ENCODE data around the gene RAB20. TPM values are rescaled to one million over a fixed set of nuclear protein-coding genes. Genes with fewer than 3 reads are reported as not detected.

The RAB20 gene
- total and polyA plus RNA-seq, 9 donors, result 1.9 to 6.0 (median 3.3) TPM

DNA sequence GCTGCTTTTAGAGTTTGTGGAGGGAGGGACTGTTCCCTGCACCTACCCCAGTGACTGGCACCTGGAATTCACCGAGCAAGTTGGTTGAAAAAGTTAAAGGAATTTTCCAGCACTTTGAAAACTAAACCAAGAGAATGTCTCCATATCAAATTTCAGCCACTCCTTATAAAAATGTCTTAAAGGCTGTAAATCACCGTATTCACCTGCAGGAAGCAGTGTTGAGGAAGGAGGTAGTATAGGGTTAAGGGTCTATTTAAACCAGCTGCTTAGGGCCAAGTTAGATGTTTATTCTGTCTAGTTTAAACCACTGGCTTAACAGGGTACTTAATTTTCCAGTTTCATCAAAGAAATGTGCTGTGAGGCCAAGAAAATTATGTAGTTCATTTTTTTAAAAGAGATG, 3.8 kb upstream of the RAB20 start:
- Histone ChIP-seq H3K4me3 (ENCODE audit: low read length) (no peak overlapping the region), H3K27me3 (ENCODE audit: control insufficient read depth, insufficient read depth, low read length) (peaks cover 16% of the 10 kb centered on the region), H3K4me1 (ENCODE audit: control insufficient read depth, insufficient read depth, low read length) (peaks cover 11% of the 10 kb centered on the region), H3K36me3 (ENCODE audit: control insufficient read depth, insufficient read depth, low read length) (no peaks in the 10 kb centered on the region), H3K27ac (ENCODE audit: low read length) (no peak overlapping the region), H3K9me3 (replicated peaks; ENCODE audit: control insufficient read depth, low read depth, low read length) (no peaks in the 10 kb centered on the region)
- WGBS (ENCODE audit: insufficient coverage), result no CpG with 5 or more reads among the region's 2 CpGs
- DNase-seq, result no peak

DNA sequence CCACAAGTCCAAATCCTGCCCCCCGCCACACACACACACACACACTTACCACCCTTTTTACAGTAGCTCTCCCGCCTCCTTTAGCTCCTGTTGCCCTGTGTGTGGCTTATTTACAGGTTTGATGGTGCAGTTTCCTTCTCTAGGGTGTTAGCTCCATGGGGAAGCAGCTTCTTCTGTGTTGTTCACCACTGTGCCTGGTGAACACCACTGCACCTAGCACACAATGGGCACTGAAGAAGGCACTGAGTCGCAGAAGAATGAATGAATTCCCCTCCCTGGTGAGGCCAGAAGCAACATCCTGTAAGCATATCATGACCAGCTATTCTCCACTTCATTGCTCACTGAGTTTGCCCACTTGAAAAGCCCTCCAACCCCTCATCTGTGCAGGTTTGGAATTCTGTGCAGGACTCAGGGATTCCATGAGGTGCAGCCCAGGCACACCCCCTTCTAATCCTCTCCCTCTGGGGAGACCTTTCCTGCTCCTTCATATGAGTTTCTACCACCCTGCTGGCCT, 3.0 kb upstream of the RAB20 start:
- H3K9me3 ChIP-seq (replicated peaks; ENCODE audit: control insufficient read depth, low read depth, low read length), result no peaks in the 10 kb centered on the region
- no peak for DNase-seq
- peaks cover 16% of the 10 kb centered on the region for H3K27me3 ChIP-seq (ENCODE audit: control insufficient read depth, insufficient read depth, low read length)
- no peaks in the 10 kb centered on the region for H3K36me3 ChIP-seq (ENCODE audit: control insufficient read depth, insufficient read depth, low read length)
- H3K4me3 ChIP-seq (ENCODE audit: low read length), result no peak overlapping the region
- H3K27ac ChIP-seq (ENCODE audit: low read length), result no peak overlapping the region
- H3K4me1 ChIP-seq (ENCODE audit: control insufficient read depth, insufficient read depth, low read length), result peaks cover 11% of the 10 kb centered on the region
- 88% methylated on average over 1 of the region's 3 CpGs for WGBS (ENCODE audit: insufficient coverage)

DNA sequence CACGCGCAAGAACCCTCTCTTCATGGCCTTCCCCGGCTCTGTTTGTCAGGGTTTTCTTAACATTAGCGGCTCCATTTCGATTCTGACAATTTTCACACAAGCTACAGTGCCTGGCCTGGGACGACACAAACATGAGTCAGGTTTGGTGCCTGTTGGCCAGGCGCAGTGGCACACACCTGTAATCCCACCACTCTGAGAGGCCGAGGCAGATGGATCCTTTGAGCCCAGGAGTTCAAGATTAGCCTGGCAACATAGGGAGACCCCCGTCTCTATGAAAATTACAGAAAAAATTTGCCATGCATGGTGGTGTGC, 1.9 kb upstream of the RAB20 start:
- H3K4me3 ChIP-seq (ENCODE audit: low read length), result no peak overlapping the region
- peaks cover 11% of the 10 kb centered on the region for H3K4me1 ChIP-seq (ENCODE audit: control insufficient read depth, insufficient read depth, low read length)
- H3K27me3 ChIP-seq (ENCODE audit: control insufficient read depth, insufficient read depth, low read length), result peaks cover 13% of the 10 kb centered on the region
- DNase-seq, result no peak
- 98% methylated on average over 8 of the region's 9 CpGs for WGBS (ENCODE audit: insufficient coverage)
- H3K27ac ChIP-seq (ENCODE audit: low read length), result no peak overlapping the region
- no peaks in the 10 kb centered on the region for H3K36me3 ChIP-seq (ENCODE audit: control insufficient read depth, insufficient read depth, low read length)
- no peaks in the 10 kb centered on the region for H3K9me3 ChIP-seq (replicated peaks; ENCODE audit: control insufficient read depth, low read depth, low read length)

DNA sequence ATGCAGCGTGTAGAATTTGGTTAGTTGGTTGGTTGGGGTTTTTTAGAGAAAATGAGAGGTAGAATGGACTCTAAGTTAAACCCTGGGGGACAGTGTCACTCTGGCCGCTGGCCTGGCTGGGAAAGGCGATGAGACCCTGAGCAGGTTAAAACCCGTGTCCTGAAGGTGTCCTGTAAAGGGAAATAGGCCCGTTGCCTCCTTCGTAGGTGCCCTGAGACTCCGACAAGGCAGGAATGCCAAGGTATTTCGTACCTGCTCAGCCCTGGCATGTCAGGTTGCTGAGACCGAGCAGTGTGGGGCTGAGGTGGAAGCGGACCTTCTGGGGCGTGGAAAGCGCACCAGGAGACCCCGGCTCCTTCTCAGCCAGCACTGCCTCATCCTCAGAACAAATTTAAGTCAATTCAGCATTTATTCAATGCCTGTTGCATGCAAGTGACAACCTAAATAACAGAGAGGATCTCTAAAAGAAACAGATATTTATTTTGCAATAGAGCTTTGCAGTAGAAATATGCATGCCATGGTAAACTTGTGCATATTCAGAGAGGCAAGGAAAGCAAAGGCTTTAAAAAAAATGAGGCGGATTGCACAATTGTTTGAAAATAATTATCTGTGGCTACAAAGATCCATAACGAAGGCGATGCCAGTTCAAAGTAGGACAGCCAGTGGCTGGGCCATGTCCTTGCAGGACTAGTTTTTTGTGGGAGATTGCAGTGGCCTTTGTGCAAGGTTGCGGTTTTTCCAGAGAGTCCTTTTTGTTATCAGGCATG, 1.4 kb upstream of the RAB20 start:
- WGBS (ENCODE audit: insufficient coverage), result 84% methylated on average over 12 of the region's 17 CpGs
- H3K27me3 ChIP-seq (ENCODE audit: control insufficient read depth, insufficient read depth, low read length), result peaks cover 13% of the 10 kb centered on the region
- H3K27ac ChIP-seq (ENCODE audit: low read length), result no peak overlapping the region
- no peak overlapping the region for H3K4me3 ChIP-seq (ENCODE audit: low read length)
- no peaks in the 10 kb centered on the region for H3K36me3 ChIP-seq (ENCODE audit: control insufficient read depth, insufficient read depth, low read length)
- H3K9me3 ChIP-seq (replicated peaks; ENCODE audit: control insufficient read depth, low read depth, low read length), result no peaks in the 10 kb centered on the region
- peaks cover 11% of the 10 kb centered on the region for H3K4me1 ChIP-seq (ENCODE audit: control insufficient read depth, insufficient read depth, low read length)
- DNase-seq, result no peak

DNA sequence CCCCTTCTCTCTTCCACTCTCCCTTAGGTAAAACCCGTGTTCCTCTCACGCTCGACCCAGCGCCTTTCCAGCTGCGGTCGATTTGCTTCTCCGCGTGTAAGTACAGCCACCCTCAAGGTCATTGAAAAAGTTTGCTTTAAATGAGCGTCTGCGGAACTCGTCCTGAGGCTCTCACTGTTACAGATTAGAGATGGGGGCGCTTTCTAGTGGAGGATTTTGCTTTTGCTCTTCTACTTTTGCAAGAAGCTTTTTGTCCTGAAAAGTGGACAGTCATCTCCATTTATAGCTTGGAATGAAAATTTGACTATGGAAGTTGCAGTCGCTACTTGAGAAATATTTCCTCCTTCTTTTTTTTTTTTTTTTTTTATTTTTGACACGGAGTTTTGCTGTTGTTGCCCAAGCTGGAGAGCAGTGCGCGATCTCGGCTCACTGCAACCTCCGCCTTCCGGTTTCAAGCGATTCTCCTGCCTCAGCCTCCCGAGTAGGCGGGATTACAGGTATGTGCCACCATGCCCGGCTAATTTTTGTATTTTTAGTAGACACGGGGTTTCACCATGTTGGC, 595 bp upstream of the RAB20 start:
- H3K4me3 ChIP-seq (ENCODE audit: low read length), result peak overlapping the region; percentile 61
- no peaks in the 10 kb centered on the region for H3K36me3 ChIP-seq (ENCODE audit: control insufficient read depth, insufficient read depth, low read length)
- DNase-seq, result peak; percentile 77
- H3K27ac ChIP-seq (ENCODE audit: low read length), result peak overlapping the region; percentile 67
- H3K9me3 ChIP-seq (replicated peaks; ENCODE audit: control insufficient read depth, low read depth, low read length), result no peaks in the 10 kb centered on the region
- WGBS (ENCODE audit: insufficient coverage), result 23% methylated on average over 21 of the region's 24 CpGs
- H3K4me1 ChIP-seq (ENCODE audit: control insufficient read depth, insufficient read depth, low read length), result peaks cover 11% of the 10 kb centered on the region
- H3K27me3 ChIP-seq (ENCODE audit: control insufficient read depth, insufficient read depth, low read length), result peaks cover 13% of the 10 kb centered on the region

DNA sequence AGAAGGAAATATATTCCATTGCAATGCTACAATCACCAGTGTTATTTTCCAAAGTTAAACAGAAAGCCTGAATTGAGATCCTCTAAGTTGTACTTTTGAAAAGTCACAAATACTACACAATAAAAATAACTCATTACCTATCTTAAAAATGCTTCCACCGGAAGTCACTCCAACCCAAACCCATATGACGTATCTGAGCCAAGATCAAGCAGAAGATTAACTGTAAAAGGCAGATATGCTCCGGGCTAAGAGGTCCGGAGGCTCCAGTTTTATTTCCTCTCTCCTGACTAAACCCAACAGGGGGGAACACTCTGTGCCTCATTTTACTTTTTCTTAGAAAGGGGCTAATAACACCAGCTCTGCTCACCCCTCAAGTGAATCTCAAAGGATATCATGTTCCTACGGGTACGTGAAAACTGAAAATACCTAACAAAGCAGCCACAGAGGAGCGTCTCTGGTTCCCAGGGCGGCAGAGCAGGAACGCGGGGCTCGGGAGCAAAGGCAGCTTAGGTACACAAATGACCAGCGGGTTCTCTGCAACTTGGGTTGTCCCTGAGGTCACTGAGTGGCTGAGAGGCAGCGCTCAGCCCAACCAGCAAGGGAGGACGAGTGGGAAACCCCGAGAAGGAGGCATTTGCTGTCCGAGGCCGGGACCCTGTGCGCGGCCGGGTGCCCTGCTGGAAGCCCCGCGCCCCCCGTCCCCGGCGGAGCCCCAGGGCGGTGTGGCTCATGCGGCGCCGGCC, 750 bp downstream of the RAB20 start:
- peak; percentile 37 for DNase-seq
- Histone ChIP-seq H3K9me3 (replicated peaks; ENCODE audit: control insufficient read depth, low read depth, low read length) (no peaks in the 10 kb centered on the region), H3K36me3 (ENCODE audit: control insufficient read depth, insufficient read depth, low read length) (no peaks in the 10 kb centered on the region), H3K27ac (ENCODE audit: low read length) (peak overlapping the region; percentile 63), H3K4me3 (ENCODE audit: low read length) (peak overlapping the region; percentile 61), H3K27me3 (ENCODE audit: control insufficient read depth, insufficient read depth, low read length) (peaks cover 16% of the 10 kb centered on the region), H3K4me1 (ENCODE audit: control insufficient read depth, insufficient read depth, low read length) (peaks cover 11% of the 10 kb centered on the region)
- WGBS (ENCODE audit: insufficient coverage), result 3% methylated on average over 25 of the region's 29 CpGs

DNA sequence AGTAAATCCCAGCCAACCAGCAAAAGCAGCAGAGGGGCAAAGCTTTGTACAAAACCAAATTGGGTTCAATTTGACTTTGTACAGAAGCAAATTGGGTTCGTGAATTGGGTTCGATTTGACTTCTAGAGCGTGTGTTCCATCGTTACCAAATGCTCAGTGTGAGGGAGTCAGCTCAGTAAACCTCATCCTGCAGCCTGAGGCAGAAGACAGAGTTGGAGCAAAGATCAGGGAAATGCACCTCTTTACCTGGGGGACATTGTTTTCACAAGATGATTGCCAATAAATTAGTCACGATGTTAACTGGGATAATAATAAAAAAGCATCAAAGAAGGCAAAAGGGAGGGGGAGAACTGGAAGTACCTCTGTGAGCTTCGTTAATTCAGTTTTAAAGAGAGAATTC, 1.5 kb downstream of the RAB20 start:
- Histone ChIP-seq H3K4me1 (ENCODE audit: control insufficient read depth, insufficient read depth, low read length) (peaks cover 11% of the 10 kb centered on the region), H3K4me3 (ENCODE audit: low read length) (no peak overlapping the region), H3K36me3 (ENCODE audit: control insufficient read depth, insufficient read depth, low read length) (no peaks in the 10 kb centered on the region), H3K27me3 (ENCODE audit: control insufficient read depth, insufficient read depth, low read length) (peaks cover 16% of the 10 kb centered on the region), H3K9me3 (replicated peaks; ENCODE audit: control insufficient read depth, low read depth, low read length) (no peaks in the 10 kb centered on the region), H3K27ac (ENCODE audit: low read length) (no peak overlapping the region)
- WGBS (ENCODE audit: insufficient coverage), result 81% methylated on average over 3 of the region's 6 CpGs
- DNase-seq, result no peak

DNA sequence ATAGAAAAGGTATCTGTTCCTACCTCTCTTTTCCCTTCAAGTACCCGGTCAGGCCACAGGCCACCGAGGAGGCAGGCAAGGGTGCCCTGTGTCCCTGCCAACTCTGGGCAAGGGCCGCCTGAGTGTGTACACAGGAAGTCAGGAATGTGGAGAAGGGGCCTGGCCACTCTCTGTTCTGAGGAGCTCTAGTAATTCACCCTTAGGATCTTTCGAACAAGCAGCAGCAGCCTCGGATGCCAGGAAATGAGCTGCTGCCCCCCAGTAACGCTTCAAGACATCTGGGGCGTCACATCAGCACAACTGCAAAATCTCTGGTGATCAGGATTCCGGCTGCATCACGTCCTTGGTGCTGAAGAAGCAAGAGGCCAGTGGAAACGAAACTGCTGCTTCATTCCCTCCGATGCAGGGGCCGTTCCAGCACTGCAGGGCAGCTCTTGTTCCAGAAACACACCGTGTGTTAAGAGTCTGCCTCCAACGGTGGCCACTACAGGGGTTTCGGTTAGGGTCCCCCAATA, 2.0 kb downstream of the RAB20 start:
- Histone ChIP-seq H3K27ac (ENCODE audit: low read length) (no peak overlapping the region), H3K36me3 (ENCODE audit: control insufficient read depth, insufficient read depth, low read length) (no peaks in the 10 kb centered on the region), H3K27me3 (ENCODE audit: control insufficient read depth, insufficient read depth, low read length) (peaks cover 16% of the 10 kb centered on the region), H3K4me3 (ENCODE audit: low read length) (no peak overlapping the region), H3K9me3 (replicated peaks; ENCODE audit: control insufficient read depth, low read depth, low read length) (no peaks in the 10 kb centered on the region), H3K4me1 (ENCODE audit: control insufficient read depth, insufficient read depth, low read length) (peaks cover 11% of the 10 kb centered on the region)
- 39% methylated on average over 14 of the region's 15 CpGs for WGBS (ENCODE audit: insufficient coverage)
- peak; percentile 51 for DNase-seq

DNA sequence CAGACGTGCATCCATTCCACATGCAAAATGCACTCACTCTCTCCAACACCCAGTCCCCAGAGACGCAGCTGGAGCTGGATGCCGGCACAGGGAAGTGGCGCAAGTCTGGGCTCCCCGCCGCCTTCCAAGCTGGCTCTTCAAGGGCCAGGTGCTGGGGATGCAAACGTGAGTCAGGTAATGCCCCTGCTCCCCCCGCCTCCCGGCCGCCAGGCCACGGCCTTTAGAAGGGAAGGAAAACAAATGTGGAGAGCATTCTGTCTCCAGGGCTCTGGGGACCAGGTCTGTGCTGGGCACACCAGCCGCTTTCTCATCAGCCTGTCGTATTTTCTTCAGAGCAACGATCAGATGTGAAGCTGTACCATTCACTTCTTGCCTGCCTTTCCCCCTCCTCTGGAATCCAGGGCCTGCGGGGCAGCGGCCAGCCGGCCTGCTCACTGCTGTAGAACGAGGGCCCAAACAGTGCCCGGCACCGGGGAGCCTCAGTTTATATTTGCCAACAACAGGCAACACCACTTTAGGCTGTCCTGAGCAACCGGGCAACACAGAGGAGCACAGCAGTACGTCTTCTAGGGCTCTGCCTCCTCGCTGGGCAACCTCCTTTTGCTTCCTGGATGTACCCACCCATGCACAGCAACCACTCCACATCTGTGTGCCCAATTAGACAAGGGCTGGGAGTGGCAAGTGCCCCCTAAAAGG, 3.8 kb downstream of the RAB20 start:
- DNase-seq, result no peak
- Histone ChIP-seq H3K4me1 (ENCODE audit: control insufficient read depth, insufficient read depth, low read length) (peaks cover 11% of the 10 kb centered on the region), H3K36me3 (ENCODE audit: control insufficient read depth, insufficient read depth, low read length) (no peaks in the 10 kb centered on the region), H3K4me3 (ENCODE audit: low read length) (no peak overlapping the region), H3K27me3 (ENCODE audit: control insufficient read depth, insufficient read depth, low read length) (peaks cover 14% of the 10 kb centered on the region), H3K9me3 (replicated peaks; ENCODE audit: control insufficient read depth, low read depth, low read length) (no peaks in the 10 kb centered on the region), H3K27ac (ENCODE audit: low read length) (no peak overlapping the region)
- 83% methylated on average over 22 of the region's 23 CpGs for WGBS (ENCODE audit: insufficient coverage)

DNA sequence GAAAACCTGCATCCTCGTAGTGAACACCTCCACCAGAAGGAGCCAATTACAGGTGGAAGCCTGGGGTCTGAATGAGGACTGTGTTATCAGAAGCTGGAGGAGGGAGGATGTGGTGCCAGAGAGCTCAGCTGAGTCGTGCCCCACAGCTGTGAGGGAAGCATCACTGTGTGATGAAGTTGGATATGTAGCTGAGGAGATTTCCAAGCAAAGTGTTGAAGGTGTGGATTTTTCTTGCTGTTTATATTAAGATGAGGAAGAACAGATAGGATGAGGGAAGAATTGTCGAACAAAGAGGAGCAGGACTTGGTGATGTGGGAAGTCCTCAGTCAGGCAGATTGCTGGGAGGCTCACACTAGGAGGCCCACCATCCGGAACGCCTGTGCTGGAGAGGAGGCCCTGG, 4.4 kb downstream of the RAB20 start:
- peaks cover 10% of the 10 kb centered on the region for H3K27me3 ChIP-seq (ENCODE audit: control insufficient read depth, insufficient read depth, low read length)
- H3K27ac ChIP-seq (ENCODE audit: low read length), result no peak overlapping the region
- H3K4me1 ChIP-seq (ENCODE audit: control insufficient read depth, insufficient read depth, low read length), result peaks cover 5% of the 10 kb centered on the region
- no peaks in the 10 kb centered on the region for H3K9me3 ChIP-seq (replicated peaks; ENCODE audit: control insufficient read depth, low read depth, low read length)
- no peaks in the 10 kb centered on the region for H3K36me3 ChIP-seq (ENCODE audit: control insufficient read depth, insufficient read depth, low read length)
- no peak overlapping the region for H3K4me3 ChIP-seq (ENCODE audit: low read length)
- DNase-seq, result no peak
- WGBS (ENCODE audit: insufficient coverage), result 86% methylated on average over 5 of the region's 5 CpGs
